ENCODE results near the gene CDH4. TPM values are rescaled to one million over a fixed set of nuclear protein-coding genes. Genes with fewer than 3 reads are reported as not detected.

Gene CDH4
- total RNA-seq, 1 experiment from 2014 or later = 5.3 TPM

DNA sequence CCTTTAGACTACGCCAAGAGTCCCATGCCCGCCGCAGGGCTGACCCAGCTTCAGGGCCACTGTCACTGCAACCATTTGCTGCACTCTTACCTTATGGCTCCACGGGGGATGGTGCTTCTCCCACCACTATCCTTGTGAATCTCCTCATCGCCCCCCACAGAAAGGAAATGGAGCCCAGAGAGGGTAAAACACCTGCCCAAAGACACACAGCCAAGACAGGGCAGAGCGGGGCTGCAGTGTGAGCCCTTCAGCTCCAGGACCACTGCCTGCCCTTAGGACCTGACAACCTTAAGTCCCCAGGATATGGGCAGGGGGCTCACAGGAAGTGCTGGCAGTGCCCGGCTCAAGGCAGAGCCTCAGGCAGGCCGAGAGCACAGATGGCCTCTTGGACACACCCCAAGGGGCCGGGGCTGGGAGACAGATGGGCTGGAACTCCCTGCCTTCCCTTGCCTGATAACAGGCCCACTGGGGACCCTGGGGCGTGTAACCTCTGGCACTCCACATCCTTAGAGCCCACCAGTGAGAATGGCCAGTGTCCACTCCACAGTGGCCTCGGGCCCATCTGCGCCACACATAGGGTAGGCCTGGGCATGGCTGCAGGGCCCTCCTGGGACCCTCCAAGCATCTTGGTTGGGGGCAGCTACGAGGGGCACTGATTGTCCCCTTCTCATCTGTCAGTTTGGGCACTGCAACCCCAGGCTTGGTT, 548.5 kb downstream of the CDH4 start:
- Mint-ChIP-seq H3K4me1 (peaks cover 9% of the 10 kb centered on the region), H3K27ac (no peak overlapping the region), H3K9me3 (no peaks in the 10 kb centered on the region), H3K36me3 (no peaks in the 10 kb centered on the region), H3K4me3 (no peak overlapping the region), H3K27me3 (ENCODE audit: low read depth) (peaks cover 14% of the 10 kb centered on the region)
- TF ChIP-seq GRHL2 (CRISPR knock-in tag; IDR thresholded peaks at IDR 0.05; ENCODE audit: insufficient replicate concordance, severe bottlenecking) (no peak), NFE2L1 (CRISPR knock-in tag; IDR thresholded peaks at IDR 0.05) (no peak), GABPB1 (CRISPR knock-in tag; IDR thresholded peaks at IDR 0.05) (no peak), ZNF671 (CRISPR knock-in tag; IDR thresholded peaks at IDR 0.05) (no peak), ZNF317 (CRISPR knock-in tag; IDR thresholded peaks at IDR 0.05; ENCODE audit: borderline replicate concordance, low read depth) (no peak), SMAD4 (CRISPR knock-in tag; IDR thresholded peaks at IDR 0.05) (no peak), MXD4 (CRISPR knock-in tag; IDR thresholded peaks at IDR 0.05; ENCODE audit: borderline replicate concordance) (no peak), FOXJ3 (CRISPR knock-in tag; IDR thresholded peaks at IDR 0.05; ENCODE audit: borderline replicate concordance) (no peak), RORB (CRISPR knock-in tag; IDR thresholded peaks at IDR 0.05) (no peak), ATF1 (CRISPR knock-in tag; IDR thresholded peaks at IDR 0.05) (no peak), ZNF138 (CRISPR knock-in tag; conservative IDR thresholded peaks at IDR 0.05) (no peak), ZNF423 (CRISPR knock-in tag; IDR thresholded peaks at IDR 0.05) (no peak), USF2 (CRISPR knock-in tag; IDR thresholded peaks at IDR 0.05) (no peak), ZNF121 (CRISPR knock-in tag; IDR thresholded peaks at IDR 0.05) (no peak), FOXP1 (CRISPR knock-in tag; IDR thresholded peaks at IDR 0.05; ENCODE audit: borderline replicate concordance) (no peak), ZNF416 (CRISPR knock-in tag; IDR thresholded peaks at IDR 0.05) (no peak)
- TF ChIP-seq, protein P1, sequence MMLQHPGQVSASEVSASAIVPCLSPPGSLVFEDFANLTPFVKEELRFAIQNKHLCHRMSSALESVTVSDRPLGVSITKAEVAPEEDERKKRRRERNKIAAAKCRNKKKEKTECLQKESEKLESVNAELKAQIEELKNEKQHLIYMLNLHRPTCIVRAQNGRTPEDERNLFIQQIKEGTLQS (CRISPR knock-in tag; conservative IDR thresholded peaks at IDR 0.05) = no peak
- TF ChIP-seq, protein P2, sequence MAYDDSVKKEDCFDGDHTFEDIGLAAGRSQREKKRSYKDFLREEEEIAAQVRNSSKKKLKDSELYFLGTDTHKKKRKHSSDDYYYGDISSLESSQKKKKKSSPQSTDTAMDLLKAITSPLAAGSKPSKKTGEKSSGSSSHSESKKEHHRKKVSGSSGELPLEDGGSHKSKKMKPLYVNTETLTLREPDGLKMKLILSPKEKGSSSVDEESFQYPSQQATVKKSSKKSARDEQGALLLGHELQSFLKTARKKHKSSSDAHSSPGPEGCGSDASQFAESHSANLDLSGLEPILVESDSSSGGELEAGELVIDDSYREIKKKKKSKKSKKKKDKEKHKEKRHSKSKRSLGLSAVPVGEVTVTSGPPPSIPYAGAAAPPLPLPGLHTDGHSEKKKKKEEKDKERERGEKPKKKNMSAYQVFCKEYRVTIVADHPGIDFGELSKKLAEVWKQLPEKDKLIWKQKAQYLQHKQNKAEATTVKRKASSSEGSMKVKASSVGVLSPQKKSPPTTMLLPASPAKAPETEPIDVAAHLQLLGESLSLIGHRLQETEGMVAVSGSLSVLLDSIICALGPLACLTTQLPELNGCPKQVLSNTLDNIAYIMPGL (CRISPR knock-in tag; IDR thresholded peaks at IDR 0.05) = no peak
- TF ChIP-seq, protein P3, sequence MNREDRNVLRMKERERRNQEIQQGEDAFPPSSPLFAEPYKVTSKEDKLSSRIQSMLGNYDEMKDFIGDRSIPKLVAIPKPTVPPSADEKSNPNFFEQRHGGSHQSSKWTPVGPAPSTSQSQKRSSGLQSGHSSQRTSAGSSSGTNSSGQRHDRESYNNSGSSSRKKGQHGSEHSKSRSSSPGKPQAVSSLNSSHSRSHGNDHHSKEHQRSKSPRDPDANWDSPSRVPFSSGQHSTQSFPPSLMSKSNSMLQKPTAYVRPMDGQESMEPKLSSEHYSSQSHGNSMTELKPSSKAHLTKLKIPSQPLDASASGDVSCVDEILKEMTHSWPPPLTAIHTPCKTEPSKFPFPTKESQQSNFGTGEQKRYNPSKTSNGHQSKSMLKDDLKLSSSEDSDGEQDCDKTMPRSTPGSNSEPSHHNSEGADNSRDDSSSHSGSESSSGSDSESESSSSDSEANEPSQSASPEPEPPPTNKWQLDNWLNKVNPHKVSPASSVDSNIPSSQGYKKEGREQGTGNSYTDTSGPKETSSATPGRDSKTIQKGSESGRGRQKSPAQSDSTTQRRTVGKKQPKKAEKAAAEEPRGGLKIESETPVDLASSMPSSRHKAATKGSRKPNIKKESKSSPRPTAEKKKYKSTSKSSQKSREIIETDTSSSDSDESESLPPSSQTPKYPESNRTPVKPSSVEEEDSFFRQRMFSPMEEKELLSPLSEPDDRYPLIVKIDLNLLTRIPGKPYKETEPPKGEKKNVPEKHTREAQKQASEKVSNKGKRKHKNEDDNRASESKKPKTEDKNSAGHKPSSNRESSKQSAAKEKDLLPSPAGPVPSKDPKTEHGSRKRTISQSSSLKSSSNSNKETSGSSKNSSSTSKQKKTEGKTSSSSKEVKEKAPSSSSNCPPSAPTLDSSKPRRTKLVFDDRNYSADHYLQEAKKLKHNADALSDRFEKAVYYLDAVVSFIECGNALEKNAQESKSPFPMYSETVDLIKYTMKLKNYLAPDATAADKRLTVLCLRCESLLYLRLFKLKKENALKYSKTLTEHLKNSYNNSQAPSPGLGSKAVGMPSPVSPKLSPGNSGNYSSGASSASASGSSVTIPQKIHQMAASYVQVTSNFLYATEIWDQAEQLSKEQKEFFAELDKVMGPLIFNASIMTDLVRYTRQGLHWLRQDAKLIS (CRISPR knock-in tag; IDR thresholded peaks at IDR 0.05; ENCODE audit: borderline replicate concordance) = no peak
- TF ChIP-seq, protein P4, sequence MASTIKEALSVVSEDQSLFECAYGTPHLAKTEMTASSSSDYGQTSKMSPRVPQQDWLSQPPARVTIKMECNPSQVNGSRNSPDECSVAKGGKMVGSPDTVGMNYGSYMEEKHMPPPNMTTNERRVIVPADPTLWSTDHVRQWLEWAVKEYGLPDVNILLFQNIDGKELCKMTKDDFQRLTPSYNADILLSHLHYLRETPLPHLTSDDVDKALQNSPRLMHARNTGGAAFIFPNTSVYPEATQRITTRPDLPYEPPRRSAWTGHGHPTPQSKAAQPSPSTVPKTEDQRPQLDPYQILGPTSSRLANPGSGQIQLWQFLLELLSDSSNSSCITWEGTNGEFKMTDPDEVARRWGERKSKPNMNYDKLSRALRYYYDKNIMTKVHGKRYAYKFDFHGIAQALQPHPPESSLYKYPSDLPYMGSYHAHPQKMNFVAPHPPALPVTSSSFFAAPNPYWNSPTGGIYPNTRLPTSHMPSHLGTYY (CRISPR knock-in tag; IDR thresholded peaks at IDR 0.05) = no peak
- POLR2A ChIA-PET = no interaction called here
- DNase-seq (ENCODE audit: low spot score) (no peak), ATAC-seq (no peak)
- CTCF ChIA-PET = interaction anchor here (1.1 kb wide), 1 partner anchor 96 kb away, joined by 3 read pairs; no protein-coding TSS in a partner anchor
